Uterus (tissue), 4 donors: Measurements from ENCODE around the gene MACROH2A2. TPM values are rescaled to one million over a fixed set of nuclear protein-coding genes. Genes with fewer than 3 reads are reported as not detected.

Experiments used
- DNase-seq, 2 donors: peaks; one replicate each; pipeline ENCODE4 v3.0.0-alpha.2; 2019 to 2020
- H3K27ac ChIP-seq, 2 donors: fragments of 200-600 bp; sonication (generic); 1 replicate in 1 of 2; 2 replicates in 1 of 2; pipeline ENCODE4 v1.5.1; 2016 to 2018
- H3K27me3 ChIP-seq, 2 donors: fragments of 200-600 bp; sonication (generic); one replicate each; pipeline ENCODE4 v1.5.1; 2018 to 2019; ENCODE audit warnings: control low read depth in 1 of 2
- H3K36me3 ChIP-seq, 2 donors: fragments of 200-600 bp; sonication (generic); one replicate each; pipeline ENCODE4 v1.5.1; 2019; ENCODE audit warnings: control low read depth in 1 of 2
- H3K4me1 ChIP-seq, 2 donors: fragments of 200-600 bp; sonication (generic); one replicate each; pipeline ENCODE4 v1.5.1; 2018 to 2019; ENCODE audit warnings: control low read depth in 1 of 2
- H3K4me3 ChIP-seq, 2 donors: fragments of 200-600 bp; sonication (generic); 1 replicate in 1 of 2; 2 replicates in 1 of 2; pipeline ENCODE4 v1.5.1; 2018 to 2019; ENCODE audit warnings: mild to moderate bottlenecking in 1 of 2
- H3K9me3 ChIP-seq, 2 donors: fragments of 200-600 bp; sonication (generic); one replicate each; pipeline ENCODE4 v1.5.1; 2019; ENCODE audit warnings: control low read depth in 1 of 2
- POLR2A ChIP-seq, 2 donors: fragments of 450-650 bp; IDR thresholded peaks; one replicate each; pipeline ENCODE4 v1.6.1; 2016; ENCODE audit warnings: antibody characterized with exemption in 2 of 2, mild to moderate bottlenecking in 1 of 2, moderate library complexity in 1 of 2
- intact Hi-C: fragments of 100-400 bp; cut with DNase I; formaldehyde crosslinking; loops from one replicate; pipeline ENCODE4 v1.15.1; 2023; ENCODE audit warnings: low total_unique reads
- total RNA-seq, 4 donors: library from RNA; depleted of rRNA in 3 of 4; stranded (reverse); fragments of >200 nt in 3 of 4; gene quantifications; one replicate each; pipeline versions ENCODE4 v1.1.0 to v1.2.4, GENCODE V29; 2014 to 2023
- TF ChIP-seq, protein P1 (sequence below), 4 experiments: fragments of 200-600 bp in 2 of 4; fragments of 450-650 bp in 2 of 4; sonication (generic) in 2 of 4; IDR thresholded peaks; one replicate each; pipeline ENCODE4 v1.5.1; 2016 to 2019; ENCODE audit warnings: antibody characterized with exemption in 4 of 4, mild to moderate bottlenecking in 2 of 4, moderate library complexity in 1 of 4
- donor health status: DM: yes; HTN: yes; CAD: no.

Gene MACROH2A2
- total RNA-seq, 4 donors from 2014 or later: 1.8 to 35.0 (median 9.4) TPM

DNA sequence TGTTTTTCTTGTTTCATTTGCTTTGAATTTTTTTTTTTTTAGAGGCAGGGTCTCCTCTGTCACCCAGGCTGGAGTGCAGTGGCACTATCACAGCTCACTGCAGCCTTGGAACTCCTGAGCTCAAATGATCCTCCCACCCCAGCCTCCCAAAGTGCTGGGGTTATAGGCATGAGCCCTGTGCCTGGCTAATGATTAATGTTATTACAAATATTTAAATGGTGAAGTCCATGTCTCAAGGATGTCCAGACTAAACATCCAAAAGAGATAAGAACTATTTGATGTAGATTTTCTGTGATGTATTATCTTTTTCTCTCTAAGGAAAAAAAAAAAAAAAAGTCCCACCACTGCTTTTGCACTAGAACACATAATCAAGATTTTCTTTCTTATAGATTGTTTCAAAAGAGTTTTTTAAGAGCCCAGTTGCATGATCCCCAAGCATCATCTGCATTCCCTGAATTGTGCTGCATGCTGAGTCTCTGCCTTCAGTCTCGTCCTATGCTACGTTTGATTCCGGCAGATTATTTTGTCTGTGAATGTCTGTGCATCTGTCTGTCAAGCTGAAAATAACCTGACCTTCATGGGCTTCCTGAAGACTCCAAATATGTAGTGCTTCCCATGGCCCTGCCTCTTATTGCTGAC, 33.4 kb downstream of the MACROH2A2 start:
- no peaks in the 10 kb centered on the region for H3K36me3 ChIP-seq
- H3K27me3 ChIP-seq: no peaks in the 10 kb centered on the region
- DNase-seq: no peak
- H3K9me3 ChIP-seq: no peaks in the 10 kb centered on the region
- no peak overlapping the region for H3K27ac ChIP-seq
- no peak for TF ChIP-seq POLR2A (IDR thresholded peaks at IDR 0.05)
- TF ChIP-seq, protein P1, sequence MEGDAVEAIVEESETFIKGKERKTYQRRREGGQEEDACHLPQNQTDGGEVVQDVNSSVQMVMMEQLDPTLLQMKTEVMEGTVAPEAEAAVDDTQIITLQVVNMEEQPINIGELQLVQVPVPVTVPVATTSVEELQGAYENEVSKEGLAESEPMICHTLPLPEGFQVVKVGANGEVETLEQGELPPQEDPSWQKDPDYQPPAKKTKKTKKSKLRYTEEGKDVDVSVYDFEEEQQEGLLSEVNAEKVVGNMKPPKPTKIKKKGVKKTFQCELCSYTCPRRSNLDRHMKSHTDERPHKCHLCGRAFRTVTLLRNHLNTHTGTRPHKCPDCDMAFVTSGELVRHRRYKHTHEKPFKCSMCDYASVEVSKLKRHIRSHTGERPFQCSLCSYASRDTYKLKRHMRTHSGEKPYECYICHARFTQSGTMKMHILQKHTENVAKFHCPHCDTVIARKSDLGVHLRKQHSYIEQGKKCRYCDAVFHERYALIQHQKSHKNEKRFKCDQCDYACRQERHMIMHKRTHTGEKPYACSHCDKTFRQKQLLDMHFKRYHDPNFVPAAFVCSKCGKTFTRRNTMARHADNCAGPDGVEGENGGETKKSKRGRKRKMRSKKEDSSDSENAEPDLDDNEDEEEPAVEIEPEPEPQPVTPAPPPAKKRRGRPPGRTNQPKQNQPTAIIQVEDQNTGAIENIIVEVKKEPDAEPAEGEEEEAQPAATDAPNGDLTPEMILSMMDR (IDR thresholded peaks at IDR 0.05): no peak
- no peak overlapping the region for H3K4me3 ChIP-seq
- H3K4me1 ChIP-seq: no peaks in the 10 kb centered on the region
- intact Hi-C loops: no loop called here

DNA sequence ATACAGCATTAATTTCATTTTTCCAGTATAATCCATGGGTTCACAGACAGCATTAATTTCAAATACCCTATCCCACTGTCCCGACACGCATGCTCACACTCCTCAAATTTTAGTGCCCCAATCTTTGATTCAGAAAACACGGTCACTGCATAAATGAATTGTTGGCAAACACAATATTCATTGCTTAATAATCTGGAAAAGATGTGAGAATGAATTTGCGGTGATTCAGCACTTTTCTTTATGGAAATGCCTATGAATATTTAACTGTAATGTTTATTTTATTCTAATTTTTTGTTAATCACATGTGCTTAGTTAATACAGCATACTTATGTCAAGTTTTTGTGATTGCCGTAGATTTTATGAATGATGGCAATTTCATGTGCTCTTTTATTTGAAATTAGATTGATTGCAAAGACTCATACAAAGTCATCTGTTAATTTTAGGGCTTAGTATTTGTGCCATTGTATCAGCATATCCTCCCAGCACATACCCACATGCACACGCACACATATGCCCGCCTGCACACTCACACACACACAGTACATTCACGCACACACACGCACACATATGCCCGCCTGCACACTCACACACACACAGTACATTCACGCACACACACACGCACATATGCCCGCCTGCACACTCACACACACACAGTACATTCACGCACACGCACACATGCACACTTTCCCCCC, 35.1 kb downstream of the MACROH2A2 start:
- Histone ChIP-seq H3K27me3 (no peaks in the 10 kb centered on the region), H3K36me3 (no peaks in the 10 kb centered on the region), H3K9me3 (no peaks in the 10 kb centered on the region), H3K4me3 (no peak overlapping the region), H3K27ac (no peak overlapping the region), H3K4me1 (no peaks in the 10 kb centered on the region)
- intact Hi-C loops: no loop called here
- TF ChIP-seq, protein P1 (IDR thresholded peaks at IDR 0.05): no peak
- TF ChIP-seq POLR2A (IDR thresholded peaks at IDR 0.05): no peak
- no peak for DNase-seq

GRCh38 chr10:70088308-70088698, 35.7 kb downstream of the MACROH2A2 start:
- intact Hi-C loops: no loop called here
- Histone ChIP-seq H3K27ac (no peak overlapping the region), H3K9me3 (no peaks in the 10 kb centered on the region), H3K4me1 (no peaks in the 10 kb centered on the region), H3K36me3 (no peaks in the 10 kb centered on the region), H3K27me3 (no peaks in the 10 kb centered on the region), H3K4me3 (no peak overlapping the region)
- no peak for DNase-seq
- TF ChIP-seq, protein P1 (IDR thresholded peaks at IDR 0.05): no peak
- no peak for TF ChIP-seq POLR2A (IDR thresholded peaks at IDR 0.05)

DNA sequence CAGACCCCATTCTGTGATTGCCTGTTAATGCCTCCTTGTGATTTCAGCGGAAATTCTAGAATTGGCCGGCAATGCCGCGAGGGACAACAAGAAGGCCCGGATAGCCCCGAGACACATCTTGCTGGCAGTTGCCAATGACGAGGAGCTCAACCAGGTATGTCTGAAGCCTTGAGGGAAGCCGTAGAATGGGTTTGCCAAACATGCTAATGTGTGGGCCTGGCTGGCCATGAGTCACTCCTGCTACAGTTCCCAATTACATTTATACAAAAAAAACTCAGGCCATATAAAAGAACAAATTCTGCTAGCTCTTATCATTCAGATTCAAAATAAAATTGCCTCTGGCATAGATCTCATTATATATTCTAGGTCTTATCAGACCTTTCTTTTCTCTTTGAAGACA, 37.4 kb downstream of the MACROH2A2 start:
- no peak for TF ChIP-seq POLR2A (IDR thresholded peaks at IDR 0.05)
- TF ChIP-seq, protein P1 (IDR thresholded peaks at IDR 0.05): no peak
- H3K27ac ChIP-seq: no peak overlapping the region
- H3K27me3 ChIP-seq: no peaks in the 10 kb centered on the region
- no peak overlapping the region for H3K4me3 ChIP-seq
- no peaks in the 10 kb centered on the region for H3K4me1 ChIP-seq
- no peaks in the 10 kb centered on the region for H3K9me3 ChIP-seq
- no peaks in the 10 kb centered on the region for H3K36me3 ChIP-seq
- intact Hi-C loops: no loop called here
- DNase-seq: no peak

DNA sequence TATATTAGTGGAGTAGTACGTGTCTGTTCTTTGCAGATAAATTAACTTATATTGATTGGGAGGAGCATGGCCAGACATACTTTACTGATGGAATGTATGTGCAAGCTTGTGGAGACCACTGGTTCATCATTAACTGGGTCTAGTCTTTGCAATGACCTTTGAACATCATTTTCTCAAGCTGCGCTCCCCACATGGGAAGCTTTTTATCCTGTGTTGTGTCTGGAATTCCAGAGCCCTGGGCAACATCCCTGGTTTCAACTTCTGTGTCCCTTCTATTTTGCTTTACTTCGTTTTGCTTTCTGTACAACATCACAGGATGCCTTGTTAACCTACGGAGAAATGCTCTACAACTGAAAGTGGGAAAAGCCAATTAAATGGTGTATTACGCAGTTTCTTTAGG, 38.3 kb downstream of the MACROH2A2 start:
- H3K27ac ChIP-seq: no peak overlapping the region
- no peak overlapping the region for H3K4me3 ChIP-seq
- intact Hi-C loops: no loop called here
- H3K27me3 ChIP-seq: no peaks in the 10 kb centered on the region
- no peaks in the 10 kb centered on the region for H3K4me1 ChIP-seq
- no peaks in the 10 kb centered on the region for H3K36me3 ChIP-seq
- H3K9me3 ChIP-seq: no peaks in the 10 kb centered on the region
- TF ChIP-seq POLR2A (IDR thresholded peaks at IDR 0.05): no peak
- TF ChIP-seq, protein P1 (IDR thresholded peaks at IDR 0.05): no peak
- DNase-seq: no peak
